ENCODE measurements around the gene PMEPA1. TPM values are rescaled to one million over a fixed set of nuclear protein-coding genes. Genes with fewer than 3 reads are reported as not detected.

Gene PMEPA1
- total RNA-seq, 1 donor from 2014 or later, result 0.40 TPM

DNA sequence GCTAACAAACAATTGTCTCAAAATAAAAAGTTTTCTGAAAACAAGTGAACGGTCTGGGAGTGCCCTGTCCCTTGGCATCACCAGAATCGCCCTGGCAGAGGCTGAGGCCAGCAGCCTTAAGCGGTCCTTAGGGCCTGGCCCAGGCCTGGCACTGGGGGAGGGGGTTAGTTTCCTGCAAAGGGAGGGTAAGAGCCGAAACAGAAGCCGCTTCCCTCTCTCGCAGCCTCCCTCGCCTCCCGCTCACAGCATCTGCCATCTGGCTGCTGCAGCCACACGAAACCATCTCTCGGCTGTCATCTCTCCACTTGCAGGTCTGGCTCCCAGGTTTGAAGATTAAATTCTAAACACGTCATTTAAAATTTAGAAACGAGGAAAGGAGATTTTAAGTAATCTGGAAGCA is 31.5 kb downstream of the PMEPA1 start:
- no peak for DNase-seq (ENCODE audit: low read depth in 2 of 2)

DNA sequence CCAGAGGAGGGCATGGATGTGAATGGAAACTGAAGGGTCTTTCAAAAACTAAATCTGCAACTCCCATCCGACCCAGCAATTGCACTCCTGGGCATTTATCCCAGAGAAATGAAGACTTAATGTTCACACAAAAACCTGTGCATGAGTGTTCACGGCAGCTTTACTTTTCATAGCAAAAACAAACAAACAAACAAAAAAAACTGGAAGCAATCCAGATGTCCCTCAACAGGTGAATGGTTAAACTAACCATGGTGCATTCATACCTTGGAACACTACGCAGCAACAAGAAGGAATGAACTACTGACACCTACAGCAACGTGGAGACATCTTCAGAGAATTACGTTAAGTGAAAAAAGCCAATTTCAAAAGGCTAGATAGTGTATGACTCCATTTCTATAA is 32.2 kb downstream of the PMEPA1 start:
- no peak for DNase-seq (ENCODE audit: low read depth in 2 of 2)

DNA sequence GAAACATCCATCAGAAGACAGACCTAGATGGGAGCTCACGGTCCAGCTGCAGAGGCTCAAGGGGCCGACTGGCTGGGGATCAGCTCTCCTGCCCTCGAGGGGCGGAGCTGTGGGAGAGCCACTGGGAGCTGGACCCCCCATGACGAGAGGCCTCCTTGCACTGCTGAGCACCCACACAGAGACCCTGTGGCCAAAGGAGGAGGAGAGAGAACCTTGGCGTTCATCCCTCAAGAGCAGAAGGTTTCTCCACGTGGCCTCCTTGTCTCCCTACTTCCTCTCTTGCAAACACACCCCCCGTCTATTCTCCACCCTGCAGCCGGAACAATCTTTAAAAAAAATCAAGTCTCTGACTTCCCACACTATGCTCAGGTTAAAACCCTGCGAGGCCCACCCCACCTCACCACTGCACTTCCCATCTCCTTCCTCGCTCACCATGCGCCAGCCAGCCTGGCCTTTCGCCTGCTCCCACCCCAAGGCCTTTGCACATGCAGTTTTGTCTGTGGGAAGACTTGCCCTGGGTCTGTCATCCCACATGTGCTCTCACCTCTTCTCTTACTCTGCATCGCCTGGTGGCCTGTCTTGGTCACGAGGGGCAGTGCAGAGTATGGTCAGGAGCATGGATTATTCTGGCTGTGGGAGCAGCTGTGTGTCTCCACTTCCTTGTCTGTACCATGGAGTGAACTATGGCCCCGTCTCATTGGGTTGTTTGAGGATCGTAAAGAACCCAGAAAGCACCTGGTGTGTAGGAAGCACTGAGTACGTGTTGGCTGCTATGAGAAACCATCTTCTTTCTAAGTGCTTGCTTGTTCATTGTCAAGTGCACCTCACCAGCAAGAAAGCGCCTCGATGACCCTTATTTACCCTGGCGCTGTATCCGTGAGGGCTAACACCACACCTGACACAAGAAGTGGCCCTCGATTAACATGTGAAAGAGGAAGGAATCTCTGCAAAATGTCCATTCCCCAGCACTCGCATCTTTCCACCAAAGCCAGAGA is 32.9 kb downstream of the PMEPA1 start:
- DNase-seq (ENCODE audit: low read depth in 2 of 2), result no peak

DNA sequence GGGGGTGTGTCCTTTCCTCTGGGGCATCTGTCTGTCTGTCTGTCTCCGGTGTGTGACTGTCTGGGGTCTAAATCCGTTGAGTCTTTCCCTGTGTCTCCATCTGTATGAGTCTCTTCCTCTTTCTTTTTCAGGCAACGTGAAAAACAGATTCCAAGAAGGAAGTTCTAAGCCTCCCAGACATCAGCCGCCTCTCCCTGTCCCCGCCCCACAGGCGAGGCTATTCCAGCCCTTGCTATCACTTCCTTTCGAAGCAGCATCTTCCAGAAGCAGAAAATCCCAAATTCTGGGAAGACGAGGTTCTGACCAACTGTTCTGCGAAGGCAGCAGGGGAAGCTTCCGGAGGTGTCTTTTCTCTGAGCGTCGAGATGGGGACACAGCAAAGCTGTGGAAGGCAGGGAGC is 34.0 kb downstream of the PMEPA1 start:
- no peak for DNase-seq (ENCODE audit: low read depth in 2 of 2)

DNA sequence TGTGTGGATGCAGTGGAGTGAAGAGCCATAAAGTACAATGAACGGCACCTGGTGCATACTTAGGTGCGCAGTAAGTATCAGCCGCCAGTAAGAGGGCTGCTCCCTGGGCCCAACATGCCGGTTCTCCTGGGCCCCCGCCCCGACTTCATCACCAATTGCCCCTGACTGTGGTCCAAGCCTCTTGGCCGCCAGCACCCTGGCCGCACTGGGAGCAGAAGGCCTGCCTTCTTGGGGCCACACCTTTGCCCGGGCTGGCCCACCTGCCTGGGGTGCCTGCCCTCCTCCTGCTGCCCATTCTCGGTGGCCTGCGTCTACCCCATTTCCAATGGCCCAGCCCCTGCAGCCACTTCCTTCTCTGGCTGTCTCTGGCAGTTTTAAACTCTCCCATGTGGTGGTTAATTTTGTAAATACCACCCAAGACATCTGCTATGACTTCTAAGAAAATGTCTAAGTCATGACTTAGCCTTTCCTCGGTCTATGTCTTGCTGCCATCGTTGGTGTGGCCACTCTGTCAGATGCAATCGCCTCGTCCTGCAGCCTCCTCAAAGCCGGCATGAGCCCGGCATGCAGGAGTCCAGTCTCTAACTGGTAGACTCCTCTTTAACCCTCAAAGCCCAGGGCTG is 36.8 kb downstream of the PMEPA1 start:
- DNase-seq (ENCODE audit: low read depth in 2 of 2), result no peak

DNA sequence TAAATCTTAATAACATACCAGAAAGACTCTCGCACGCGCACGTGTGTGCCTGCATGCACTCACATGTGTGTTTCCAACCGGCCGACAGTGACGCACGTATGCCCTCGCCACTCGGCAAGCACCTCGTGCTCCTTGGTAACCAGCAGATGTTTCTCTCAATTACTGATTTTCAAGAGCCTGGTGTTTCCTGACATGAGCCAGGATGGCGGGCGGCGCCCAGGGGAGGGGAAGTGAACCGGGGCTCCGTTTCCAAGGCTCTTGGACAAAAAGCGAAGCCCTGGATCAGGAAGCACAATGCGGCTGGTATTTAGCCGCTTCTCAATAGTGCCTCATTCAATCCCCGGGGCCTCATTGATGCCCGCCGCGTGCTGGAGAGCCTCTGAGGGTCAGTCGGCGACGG is 37.7 kb downstream of the PMEPA1 start:
- DNase-seq (ENCODE audit: low read depth in 2 of 2), result peak; percentile 54 to 94

DNA sequence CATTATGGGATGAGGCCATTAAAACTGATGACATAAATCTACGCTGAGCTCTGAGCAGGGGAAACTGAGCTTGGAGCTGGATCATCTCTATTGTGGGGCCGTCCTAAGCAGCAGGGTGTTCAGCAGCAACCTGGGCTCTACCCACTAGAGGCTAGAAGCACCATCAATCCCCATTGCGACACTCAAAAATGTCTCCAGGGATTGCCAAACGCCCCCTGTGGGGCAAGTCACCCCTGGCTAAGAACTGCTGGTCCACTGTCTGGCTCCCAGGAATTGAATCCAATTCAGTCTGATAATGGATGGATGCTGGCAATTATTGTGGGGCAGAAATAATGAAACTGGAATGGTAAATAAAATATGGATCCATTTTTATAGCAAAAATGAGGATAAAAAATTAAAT is 38.2 kb downstream of the PMEPA1 start:
- no peak for DNase-seq (ENCODE audit: low read depth in 2 of 2)

DNA sequence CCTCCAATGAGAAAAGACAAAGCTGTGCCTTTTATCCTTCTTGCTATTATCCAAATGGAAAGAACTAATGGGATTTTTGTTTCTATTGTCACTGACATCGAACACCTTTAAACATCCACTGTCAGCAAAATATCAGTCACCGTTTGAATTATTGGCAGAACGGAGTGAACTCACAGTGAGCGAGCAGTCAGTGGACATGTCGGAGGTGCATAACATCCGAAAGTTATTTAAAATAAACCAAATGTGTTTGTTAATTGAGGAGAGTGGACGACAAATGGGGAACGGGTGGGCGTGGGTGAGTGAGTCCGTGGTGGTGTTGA is 38.8 kb downstream of the PMEPA1 start:
- no peak for DNase-seq (ENCODE audit: low read depth in 2 of 2)

DNA sequence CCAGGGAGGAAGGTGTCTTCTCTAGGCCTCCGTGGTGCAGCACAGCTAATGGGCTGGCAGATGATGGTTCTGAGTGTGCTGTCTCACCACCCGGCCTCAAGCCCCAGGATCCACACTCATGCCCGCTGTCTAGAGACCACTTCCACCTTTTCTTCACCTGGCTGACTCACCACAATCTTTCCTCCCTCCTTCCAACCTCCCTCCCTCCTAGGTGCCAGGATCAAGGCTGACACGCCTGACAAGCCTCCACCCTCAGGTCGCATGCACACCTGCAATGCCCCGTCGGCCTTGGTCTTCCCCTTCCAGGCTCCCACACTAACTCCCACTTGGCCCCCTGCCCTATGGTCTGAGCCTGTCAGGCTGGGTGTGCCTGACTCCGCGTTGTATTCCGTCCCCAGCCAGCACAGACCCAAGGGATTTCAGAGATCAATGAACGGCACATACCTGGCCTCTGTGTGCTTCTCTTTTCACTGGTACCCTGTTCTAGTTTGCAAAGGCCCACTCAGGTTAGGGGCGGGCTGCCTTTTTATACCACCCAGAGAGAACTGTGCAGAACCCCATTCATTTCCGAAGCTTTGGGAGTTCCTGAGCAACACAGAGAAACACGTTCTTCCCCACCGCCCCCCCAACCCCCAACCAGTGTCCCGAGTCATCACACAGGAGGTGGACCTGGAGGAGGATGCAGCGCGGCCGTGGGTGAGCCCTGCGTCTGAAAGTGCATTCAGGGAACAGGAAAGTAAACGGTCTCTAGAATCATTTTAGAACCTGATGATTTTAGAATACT is 39.3 kb downstream of the PMEPA1 start:
- no peak for DNase-seq (ENCODE audit: low read depth in 2 of 2)

DNA sequence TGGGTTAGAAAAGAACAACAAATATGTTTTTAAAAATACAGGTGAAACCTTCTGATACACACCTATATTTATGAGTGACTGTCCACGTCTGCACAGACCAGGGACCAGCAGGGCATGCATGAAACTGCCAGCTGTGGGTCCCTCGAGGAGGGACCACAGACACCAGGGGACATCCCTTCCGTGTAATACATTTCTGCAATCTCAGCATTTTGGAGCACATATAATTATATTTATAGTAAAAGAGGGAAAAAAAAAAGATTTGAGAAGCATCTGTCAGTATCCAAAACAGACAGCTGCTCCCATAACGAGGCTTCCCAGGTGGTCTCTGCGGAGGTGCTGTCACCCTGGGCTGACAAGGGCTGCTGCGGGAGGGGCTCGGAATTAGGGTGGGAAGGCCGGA is 40.2 kb downstream of the PMEPA1 start:
- DNase-seq (ENCODE audit: low read depth in 2 of 2), result no peak

DNA sequence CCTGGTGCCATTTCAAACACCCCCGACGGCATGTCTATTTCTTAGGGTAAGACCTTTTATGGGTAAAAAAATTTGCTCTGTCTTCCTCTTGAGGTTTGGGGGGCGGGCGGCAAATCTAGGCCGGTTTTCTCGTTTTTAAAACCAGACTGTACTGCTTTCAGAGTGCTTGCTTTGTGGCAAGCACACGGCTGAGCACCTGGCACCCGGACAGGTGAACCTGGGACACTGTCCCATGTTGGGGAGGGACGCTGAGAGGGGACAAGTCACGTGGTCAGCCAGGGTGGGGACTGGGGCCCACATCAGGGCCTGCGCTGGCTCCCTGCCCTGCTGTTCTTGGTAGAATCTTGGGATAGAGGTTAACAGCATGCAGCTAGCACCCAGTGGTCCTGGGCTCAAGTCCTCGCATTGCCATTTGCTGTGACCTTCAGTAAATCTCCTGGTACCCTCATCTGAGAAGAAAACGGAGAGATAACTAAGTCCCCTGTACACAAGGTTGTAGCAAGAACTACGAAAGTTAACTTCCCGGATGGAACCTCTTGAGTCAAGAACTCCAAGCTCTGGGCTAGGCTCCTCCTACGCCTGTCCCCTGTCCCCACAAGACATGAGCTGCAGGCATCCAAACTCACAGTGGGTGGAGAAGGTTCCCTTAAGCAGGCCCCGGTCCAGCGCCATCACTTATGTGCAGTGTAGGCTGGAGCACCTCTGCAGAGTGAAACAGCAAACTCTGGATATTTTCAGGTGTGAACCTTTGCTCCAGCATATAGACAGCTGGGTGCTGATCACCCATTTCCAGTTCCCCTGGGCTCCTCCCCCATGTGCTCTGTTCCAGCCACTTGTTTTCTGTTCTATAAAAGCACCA is 41.7 kb downstream of the PMEPA1 start:
- no peak for DNase-seq (ENCODE audit: low read depth in 2 of 2)

DNA sequence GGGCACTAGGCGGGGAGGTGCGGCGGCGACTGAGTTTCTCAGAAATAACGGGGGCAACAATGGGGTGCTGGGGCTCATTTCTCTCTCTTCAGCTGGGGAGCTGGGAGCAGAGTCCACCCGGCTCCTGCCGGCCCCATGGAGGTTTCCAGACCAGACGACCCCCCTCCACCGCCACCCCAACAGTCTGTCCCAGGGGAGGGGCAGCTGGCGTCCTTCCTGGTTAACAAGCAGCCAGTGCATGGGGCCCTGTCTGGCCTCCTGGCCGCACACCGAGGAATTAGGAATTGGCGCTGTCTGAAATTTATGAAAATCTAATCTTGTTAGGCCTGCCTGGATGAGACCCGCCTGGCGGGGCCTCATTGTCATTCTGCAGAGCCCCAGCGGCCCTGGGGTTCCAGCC is 42.4 kb downstream of the PMEPA1 start:
- DNase-seq (ENCODE audit: low read depth in 2 of 2), result no peak

DNA sequence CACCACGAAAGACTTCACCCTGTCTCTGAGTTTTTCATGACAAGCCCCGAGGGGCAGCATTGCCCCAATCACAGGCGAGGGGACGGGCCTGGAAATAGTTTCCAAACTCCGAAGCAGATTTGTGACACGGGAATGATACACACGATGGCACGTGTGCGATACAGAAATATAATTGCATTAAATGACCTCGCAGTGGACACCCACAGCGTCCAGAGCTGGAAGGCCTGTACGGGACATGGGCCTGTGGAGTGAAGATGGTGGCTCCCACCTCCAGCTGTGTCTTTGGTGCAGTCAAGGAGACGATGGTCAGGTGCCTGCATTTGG is 43.0 kb downstream of the PMEPA1 start:
- DNase-seq (ENCODE audit: low read depth in 2 of 2), result no peak

DNA sequence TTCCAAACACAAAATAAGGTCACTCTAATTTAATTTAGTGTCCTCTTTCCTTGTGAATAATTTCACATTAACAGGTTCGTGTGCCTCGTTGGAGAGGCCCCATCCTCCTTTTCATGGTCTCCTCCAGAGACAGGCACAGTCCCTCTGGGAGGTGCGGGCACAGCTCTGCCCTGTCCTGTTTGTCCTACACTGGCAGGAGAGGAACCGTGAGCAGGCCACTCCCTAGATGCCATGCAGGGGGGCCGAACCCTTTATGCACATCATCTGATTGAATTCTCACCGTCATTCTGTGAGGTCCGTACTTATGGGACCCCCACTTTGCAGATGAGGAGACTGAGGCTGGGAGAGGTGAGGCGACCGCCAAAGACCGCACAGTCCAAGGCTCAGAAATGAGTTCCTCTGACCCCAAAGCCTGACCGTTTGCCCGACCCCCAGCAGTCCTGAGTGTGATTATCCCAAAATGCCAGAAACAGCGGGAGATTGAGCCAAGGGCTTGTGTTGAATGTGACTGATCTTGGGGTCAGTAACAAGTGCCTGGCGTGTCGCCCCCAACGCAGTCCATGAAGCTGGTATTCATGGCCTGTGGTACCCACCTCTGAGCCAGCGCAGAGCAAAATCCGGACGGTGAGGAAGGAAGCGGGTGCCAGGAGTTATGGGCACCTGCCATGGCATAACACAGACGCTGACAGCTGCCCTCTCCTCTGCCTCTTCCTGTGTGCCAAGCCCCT is 43.5 kb downstream of the PMEPA1 start:
- no peak for DNase-seq (ENCODE audit: low read depth in 2 of 2)

DNA sequence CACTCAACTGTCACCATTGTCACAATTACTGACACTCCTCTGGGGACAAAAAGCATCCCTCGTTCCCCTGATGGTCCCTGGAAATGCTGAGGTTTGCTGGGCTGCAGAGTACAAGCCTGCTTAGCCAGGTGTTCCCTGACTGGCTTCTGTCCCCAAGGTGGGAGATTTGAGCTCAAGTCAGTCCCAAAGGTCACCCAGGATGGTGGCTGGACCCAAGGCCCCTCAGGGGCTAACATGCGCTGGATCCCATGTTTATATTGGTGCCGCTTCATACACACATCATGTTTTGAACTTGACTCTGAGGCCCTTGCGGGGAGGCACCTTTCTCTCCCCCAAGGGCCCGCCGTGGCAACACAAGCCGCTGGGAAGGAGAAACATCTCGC is 44.2 kb downstream of the PMEPA1 start:
- no peak for DNase-seq (ENCODE audit: low read depth in 2 of 2)

DNA sequence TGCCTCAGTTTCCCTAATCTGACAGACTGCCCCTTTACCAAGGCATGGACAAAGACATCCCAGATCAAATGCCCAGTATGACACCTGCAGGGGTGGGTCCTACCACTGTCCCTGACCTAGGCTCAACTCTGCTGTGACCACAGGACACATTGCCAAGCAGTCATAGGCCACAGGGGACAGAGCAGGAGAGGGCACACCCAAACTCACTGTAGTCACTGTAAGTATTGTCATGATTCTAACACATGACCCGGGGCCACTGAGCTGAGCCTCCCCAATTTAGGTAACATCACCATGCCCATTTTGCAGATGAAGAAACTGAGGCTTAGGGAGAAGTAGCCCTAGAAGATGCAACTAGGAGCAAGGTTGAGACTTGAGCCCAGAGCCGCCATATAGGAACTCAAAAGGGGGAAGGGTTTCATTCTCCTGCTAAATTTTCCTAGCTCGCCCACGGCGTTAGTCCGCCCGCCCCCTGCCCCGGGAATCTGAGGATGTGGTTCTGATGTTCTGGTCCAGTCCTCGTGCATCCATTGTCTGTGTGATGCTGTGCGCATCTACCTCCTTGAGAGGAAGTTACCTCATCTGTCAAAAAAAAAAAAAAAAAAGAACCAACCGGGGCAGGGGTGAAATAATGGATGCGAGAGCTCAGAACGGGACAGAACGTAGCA is 44.8 kb downstream of the PMEPA1 start:
- DNase-seq (ENCODE audit: low read depth in 2 of 2), result no peak

DNA sequence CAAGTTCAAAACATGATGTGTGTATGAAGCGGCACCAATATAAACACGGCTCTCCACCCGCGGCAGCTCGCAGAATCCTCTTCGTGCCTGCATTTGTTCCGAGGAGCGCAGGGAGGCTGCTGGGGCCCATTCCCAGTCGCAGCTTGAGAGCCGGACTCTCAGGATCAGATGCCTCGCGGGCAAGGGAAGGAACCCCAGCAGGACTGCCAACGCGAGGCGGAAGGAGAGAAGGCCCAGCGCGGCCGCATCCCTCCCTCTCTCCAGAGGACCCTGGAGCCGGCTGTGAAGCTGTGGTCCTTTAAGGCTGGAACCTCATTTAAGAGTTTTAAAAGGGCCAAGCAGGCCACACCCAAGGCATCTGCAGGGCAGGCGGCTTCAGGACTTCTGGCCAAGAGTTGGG is 45.3 kb downstream of the PMEPA1 start:
- no peak for DNase-seq (ENCODE audit: low read depth in 2 of 2)

DNA sequence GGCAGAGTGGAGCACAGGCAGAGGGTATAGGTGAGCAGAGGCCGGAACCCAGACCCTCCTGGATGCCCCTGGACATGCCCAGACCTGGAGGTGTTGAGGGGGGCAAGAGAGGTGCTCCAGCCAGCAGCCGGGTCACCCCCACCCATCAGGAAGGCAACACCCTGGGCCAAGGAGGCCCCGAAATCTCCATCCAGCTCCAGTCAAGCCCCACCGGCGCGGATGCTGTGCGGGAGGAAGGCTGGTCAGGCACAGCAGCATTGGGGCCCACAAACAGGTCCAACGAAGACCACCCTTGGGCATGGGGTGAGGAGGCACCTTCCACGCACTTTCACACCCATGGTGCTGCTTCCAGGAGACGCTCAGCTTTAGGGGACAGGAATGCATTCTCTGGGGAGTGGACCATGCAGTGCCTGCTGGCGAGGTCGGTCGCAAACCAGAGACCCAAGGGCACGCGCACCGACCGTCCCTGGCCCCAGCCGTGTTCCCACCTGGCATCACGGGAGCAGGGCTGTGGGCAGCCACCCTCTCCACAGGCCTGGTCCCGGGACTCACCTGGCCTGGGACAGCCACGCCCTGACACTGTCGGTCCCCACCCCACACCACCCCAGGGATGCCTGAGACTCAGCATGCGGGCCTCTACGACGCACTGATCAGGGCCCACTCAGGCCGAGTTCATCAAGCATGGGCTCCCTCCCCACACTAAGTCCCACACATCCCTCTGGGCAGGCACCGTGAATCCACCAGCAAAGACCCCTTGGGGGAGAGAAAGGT is 45.9 kb downstream of the PMEPA1 start:
- DNase-seq (ENCODE audit: low read depth in 2 of 2), result no peak

DNA sequence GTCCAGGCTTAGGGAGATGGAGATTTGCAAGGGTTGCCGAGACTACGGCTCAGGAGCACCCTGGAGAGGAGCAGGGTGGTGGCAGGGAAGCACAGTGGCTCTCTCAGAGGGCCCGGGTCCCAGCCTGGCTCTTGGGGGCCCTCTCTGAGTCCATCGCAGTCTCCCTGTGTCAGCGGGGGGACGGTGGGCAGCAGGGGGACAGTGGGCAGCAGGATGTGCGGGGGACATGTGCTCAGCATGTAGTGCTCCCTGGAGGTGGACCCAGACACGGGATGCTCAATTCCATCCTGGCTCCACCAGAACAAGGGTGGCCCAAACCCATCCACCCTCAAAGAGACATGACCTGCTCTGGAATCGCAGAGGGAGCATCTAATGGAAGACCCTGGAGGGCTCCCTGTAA is 46.6 kb downstream of the PMEPA1 start:
- DNase-seq (ENCODE audit: low read depth in 2 of 2), result no peak
